SK-N-SH (cell line): ENCODE results near the gene DOK3. TPM values are rescaled to one million over a fixed set of nuclear protein-coding genes. Genes with fewer than 3 reads are reported as not detected.

Experiments used
- CTCF ChIA-PET: fragments of 300-600, 350-600 bp; formaldehyde crosslinking; extraction: SDS; loops from one replicate; lab custom pipeline; 2021; lab: Yijun Ruan, JAX
- POLR2A ChIA-PET: fragments of 350-600 bp; sonication (Branson Sonifier 250); formaldehyde crosslinking; extraction: SDS; loops from one replicate; lab custom pipeline; 2020; ENCODE audit warnings: antibody characterized with exemption, inconsistent platforms; lab: Yijun Ruan, JAX
- DNase-seq: peaks from one replicate; pipeline ENCODE4 v3.0.0; 2012
- H2AFZ ChIP-seq: fragments of 200-600 bp; sonication (generic); 2 replicates; pipeline ENCODE4 v1.8.1; 2016; ENCODE audit warnings: antibody characterized with exemption, mild to moderate bottlenecking, low read depth
- H3F3A ChIP-seq: fragments of 200-600 bp; sonication (generic); replicated peaks from 2 replicates; pipeline ENCODE3; 2016; ENCODE audit warnings: antibody characterized with exemption, mild to moderate bottlenecking; ENCODE audit not compliant: insufficient read depth
- H3K27ac ChIP-seq, 2 experiments: fragments of 200-500 bp in 1 of 2; fragments of 200-600 bp in 1 of 2; sonication (Bioruptor generic) in 1 of 2; sonication (generic), shearing (Covaris generic) in 1 of 2; 2 replicates each; pipeline versions ENCODE4 v1.5.1 to v1.6.1; 2014 to 2016; ENCODE audit warnings: low read depth in 2 of 2, inconsistent platforms in 1 of 2, low read length in 1 of 2, mild to moderate bottlenecking in 1 of 2, mixed read lengths in 1 of 2
- H3K27me3 ChIP-seq: fragments of 200-600 bp; sonication (generic), shearing (Covaris generic); 2 replicates; pipeline ENCODE4 v1.6.1; 2016; ENCODE audit warnings: mixed run types; ENCODE audit not compliant: insufficient read depth
- H3K36me3 ChIP-seq, 2 experiments: fragments of 200-500 bp in 1 of 2; fragments of 200-600 bp in 1 of 2; sonication (Bioruptor generic) in 1 of 2; sonication (generic) in 1 of 2; replicated peaks in 1 of 2; 2 replicates each; pipeline versions ENCODE3 to v1.5.1; 2014 to 2016; ENCODE audit warnings: low read length in 1 of 2, mild to moderate bottlenecking in 1 of 2; ENCODE audit not compliant: insufficient read depth in 2 of 2, control insufficient read depth in 1 of 2
- H3K4me1 ChIP-seq, 2 experiments: fragments of 200-500 bp in 1 of 2; fragments of 200-600 bp in 1 of 2; sonication (Bioruptor generic) in 1 of 2; sonication (generic), shearing (Covaris generic) in 1 of 2; 2 replicates each; pipeline versions ENCODE4 v1.5.1 to v1.6.1; 2014 to 2016; ENCODE audit warnings: low read depth in 1 of 2, low read length in 1 of 2, mixed run types in 1 of 2; ENCODE audit not compliant: insufficient read depth in 2 of 2, control insufficient read depth in 1 of 2
- H3K4me2 ChIP-seq: fragments of 200-600 bp; sonication (generic), shearing (Covaris generic); 2 replicates; pipeline ENCODE4 v1.6.1; 2017; ENCODE audit warnings: mixed run types
- H3K4me3 ChIP-seq, 2 experiments: fragments of 200-500 bp in 1 of 2; fragments of 200-600 bp in 1 of 2; sonication (Bioruptor generic) in 1 of 2; sonication (generic), shearing (Covaris generic) in 1 of 2; 2 replicates each; pipeline versions ENCODE4 v1.5.1 to v1.8.1; 2014 to 2016; ENCODE audit warnings: low read depth in 2 of 2, inconsistent platforms in 1 of 2, low read length in 1 of 2, mild to moderate bottlenecking in 1 of 2, mixed read lengths in 1 of 2, moderate library complexity in 1 of 2
- H3K79me2 ChIP-seq: fragments of 200-600 bp; sonication (generic); 2 replicates; pipeline ENCODE4 v1.8.1; 2017; ENCODE audit warnings: mild to moderate bottlenecking; ENCODE audit not compliant: insufficient read depth
- H3K9ac ChIP-seq: fragments of 200-600 bp; sonication (generic); 2 replicates; pipeline ENCODE4 v1.6.1; 2017; ENCODE audit warnings: mixed run types
- H3K9me2 ChIP-seq: fragments of 200-600 bp; sonication (generic); 2 replicates; pipeline ENCODE4 v1.6.1; 2017; ENCODE audit warnings: mixed run types
- H3K9me3 ChIP-seq: fragments of 200-600 bp; sonication (generic); 2 replicates; pipeline ENCODE4 v1.6.1; 2017; ENCODE audit warnings: mixed run types, mild to moderate bottlenecking, moderate library complexity
- H4K20me1 ChIP-seq: fragments of 200-600 bp; sonication (generic); 2 replicates; pipeline ENCODE4 v1.6.1; 2017; ENCODE audit warnings: mild to moderate bottlenecking, mixed run types; ENCODE audit not compliant: insufficient read depth
- CHD2 ChIP-seq: fragments of 150-350 bp; IDR thresholded peaks from 2 replicates; pipeline ENCODE4 v1.6.1; 2018; ENCODE audit warnings: low read length; ENCODE audit not compliant: partially characterized antibody
- EP300 ChIP-seq, 2 experiments: IDR thresholded peaks; 2 replicates each; pipeline versions ENCODE4 v1.4.0 to v1.6.1; 2012; ENCODE audit warnings: borderline replicate concordance in 1 of 2, low read depth in 1 of 2, low read length in 1 of 2
- FOSL2 ChIP-seq: IDR thresholded peaks from 2 replicates; pipeline ENCODE4 v1.4.0; 2012; ENCODE audit warnings: low read depth, mild to moderate bottlenecking, moderate library complexity, borderline replicate concordance
- FOXJ3 ChIP-seq: sonication (generic); formaldehyde crosslinking; IDR thresholded peaks from 2 replicates; pipeline ENCODE4 v1.5.1; 2020; ENCODE audit warnings: mild to moderate bottlenecking, missing genetic modification reagents
- MXI1 ChIP-seq: IDR thresholded peaks from 2 replicates; pipeline ENCODE4 v1.6.1; 2012; ENCODE audit warnings: mild to moderate bottlenecking, low read depth, low read length, improper control_type of control experiment
- NRF1 ChIP-seq: IDR thresholded peaks from 2 replicates; pipeline ENCODE4 v1.6.1; 2012; ENCODE audit warnings: low read depth, mild to moderate bottlenecking, low read length
- RAD21 ChIP-seq: IDR thresholded peaks from 2 replicates; pipeline ENCODE4 v1.6.1; 2012; ENCODE audit warnings: mild to moderate bottlenecking, low read length
- REST ChIP-seq: IDR thresholded peaks from 2 replicates; pipeline ENCODE4 v1.6.1; 2012; ENCODE audit warnings: mild to moderate bottlenecking, low read depth, low read length, moderate library complexity
- RFX5 ChIP-seq: IDR thresholded peaks from 2 replicates; pipeline ENCODE4 v1.6.1; 2012; ENCODE audit warnings: mild to moderate bottlenecking, improper control_type of control experiment, low read length
- RXRA ChIP-seq: IDR thresholded peaks from 2 replicates; pipeline ENCODE4 v1.4.0; 2012; ENCODE audit warnings: low read depth, mild to moderate bottlenecking, borderline replicate concordance
- SIN3A ChIP-seq: IDR thresholded peaks from 2 replicates; pipeline ENCODE4 v1.6.1; 2012; ENCODE audit warnings: low read depth, mild to moderate bottlenecking, low read length, moderate library complexity, borderline replicate concordance
- TAF1 ChIP-seq: IDR thresholded peaks from 2 replicates; pipeline ENCODE4 v1.6.1; 2012; ENCODE audit warnings: low read depth, mild to moderate bottlenecking, low read length, moderate library complexity, borderline replicate concordance
- TEAD4 ChIP-seq: IDR thresholded peaks from 2 replicates; pipeline ENCODE4 v1.4.0; 2012; ENCODE audit warnings: mild to moderate bottlenecking, borderline replicate concordance; ENCODE audit not compliant: insufficient read depth
- WGBS: methylation state at CpG from one replicate; pipeline ENCODE4 v1.1.6; 2017; ENCODE audit warnings: low lambda C conversion rate; 5-methylcytosine and 5-hydroxymethylcytosine counted together
- polyA plus RNA-seq, 3 experiments: library from polyadenylated mRNA; depleted of rRNA; stranded (reverse); fragments of >200 nt; gene quantifications; 2 replicates each; pipeline ENCODE4 v1.2.3, GENCODE V29; 2012
- TF ChIP-seq, protein P1 (sequence below): IDR thresholded peaks from 2 replicates; pipeline ENCODE4 v1.4.0; 2012; ENCODE audit warnings: low read depth, borderline replicate concordance

The DOK3 gene
- polyA plus RNA-seq, 1 of the 3 experiments (the other 2 are of a cell fraction): 2.2 TPM

DNA sequence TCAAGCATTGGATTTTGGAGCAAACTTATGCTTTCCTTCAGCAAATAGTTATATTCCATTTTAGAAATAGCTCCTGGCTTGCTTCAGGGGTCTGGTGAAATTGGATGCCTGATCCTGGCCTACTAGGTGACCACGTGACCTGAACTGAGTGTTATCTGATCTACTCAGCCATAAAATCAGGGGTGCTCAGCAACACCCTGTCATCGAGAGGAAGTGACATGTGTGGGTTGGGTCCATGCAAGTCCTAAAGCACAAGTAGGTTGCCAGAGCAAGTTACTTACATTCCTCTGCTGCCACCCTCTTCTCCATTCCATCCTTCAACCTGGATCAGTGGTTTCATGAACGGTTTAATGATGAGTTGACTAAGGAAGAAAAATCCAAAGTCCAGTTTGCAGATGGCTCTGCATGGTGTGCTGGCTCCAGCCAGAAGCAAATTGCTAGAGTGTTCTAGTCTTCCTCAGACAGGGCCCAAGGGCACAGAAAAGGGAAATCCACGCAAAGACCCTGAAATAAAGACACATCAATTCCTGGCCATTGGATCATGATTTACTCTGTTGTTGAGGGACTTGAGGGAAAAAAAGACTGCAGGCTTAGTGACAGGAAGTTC, 47.5 kb upstream of the DOK3 start:
- 68% methylated on average over 4 of the region's 4 CpGs for WGBS
- Histone ChIP-seq H3K4me2 (no peak overlapping the region), H2AFZ (no peak overlapping the region), H3K9me2 (no peaks in the 10 kb centered on the region), H3K79me2 (peaks cover 20% of the 10 kb centered on the region), H4K20me1 (peaks cover 17% of the 10 kb centered on the region), H3K27me3 (no peaks in the 10 kb centered on the region), H3K9ac (no peak overlapping the region), H3K4me1 (peaks cover 0 to 16% of the 10 kb centered on the region in 2 experiments; a peak in 2 of 4 replicates), H3K36me3 (peaks cover 1 to 3% of the 10 kb centered on the region in 2 experiments), H3K27ac (no peak overlapping the region), H3F3A (no peaks in the 10 kb centered on the region), H3K4me3 (no peak overlapping the region), H3K9me3 (no peaks in the 10 kb centered on the region)
- no peak for DNase-seq
- POLR2A ChIA-PET: no interaction called here
- CTCF ChIA-PET: interaction anchor here (1.1 kb wide), 1 partner anchor 153 kb away, joined by 3 read pairs; no protein-coding TSS in a partner anchor
- TF ChIP-seq SIN3A: no peak
- TF ChIP-seq, protein P1, sequence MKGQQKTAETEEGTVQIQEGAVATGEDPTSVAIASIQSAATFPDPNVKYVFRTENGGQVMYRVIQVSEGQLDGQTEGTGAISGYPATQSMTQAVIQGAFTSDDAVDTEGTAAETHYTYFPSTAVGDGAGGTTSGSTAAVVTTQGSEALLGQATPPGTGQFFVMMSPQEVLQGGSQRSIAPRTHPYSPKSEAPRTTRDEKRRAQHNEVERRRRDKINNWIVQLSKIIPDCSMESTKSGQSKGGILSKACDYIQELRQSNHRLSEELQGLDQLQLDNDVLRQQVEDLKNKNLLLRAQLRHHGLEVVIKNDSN: peak; percentile 41; the same call in 1 of the 2 replicates
- TF ChIP-seq FOSL2: no peak
- no peak for TF ChIP-seq FOXJ3
- no peak for TF ChIP-seq MXI1

DNA sequence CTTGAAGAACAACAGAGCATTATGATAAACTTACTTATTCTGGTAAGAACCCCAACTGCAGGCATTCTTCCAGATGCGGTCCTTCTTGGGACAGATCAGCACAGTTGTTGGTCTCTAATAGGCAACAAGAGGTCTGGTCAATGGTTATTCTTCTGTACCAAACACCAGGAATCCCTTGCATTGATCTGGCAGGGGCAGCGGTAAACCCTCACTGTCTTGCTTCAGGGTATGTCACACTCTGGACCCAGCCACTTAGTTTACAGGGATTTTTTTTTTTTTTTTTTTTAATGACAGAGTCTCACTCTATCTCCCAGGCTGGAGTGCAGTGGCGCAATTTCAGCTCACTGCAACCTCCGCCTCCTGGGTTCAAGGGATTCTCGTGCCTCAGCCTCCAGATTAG, 46.0 kb upstream of the DOK3 start:
- Histone ChIP-seq H3K4me1 (peaks cover 0 to 16% of the 10 kb centered on the region in 2 experiments; a peak in 2 of 4 replicates), H3K4me3 (no peak overlapping the region), H4K20me1 (peaks cover 32% of the 10 kb centered on the region), H3F3A (no peaks in the 10 kb centered on the region), H3K9ac (no peak overlapping the region), H3K36me3 (peaks cover 8 to 16% of the 10 kb centered on the region in 2 experiments), H2AFZ (no peak overlapping the region), H3K9me3 (no peaks in the 10 kb centered on the region)
- DNase-seq: no peak
- CTCF ChIA-PET: no interaction called here
- POLR2A ChIA-PET: interaction anchor here (0.8 kb wide), 1 partner anchor 74 kb away, joined by 4 read pairs; no protein-coding TSS in a partner anchor
- no peak for TF ChIP-seq NRF1
- no peak for TF ChIP-seq RFX5
- no peak for TF ChIP-seq TAF1
- no peak for TF ChIP-seq EP300 (IDR thresholded peaks at IDR 0.05; ENCODE audit: borderline replicate concordance in 1 of 2, low read depth in 1 of 2, low read length in 1 of 2)
- TF ChIP-seq TEAD4: no peak
- TF ChIP-seq FOSL2: no peak
- TF ChIP-seq RAD21: no peak
- no peak for TF ChIP-seq REST
- TF ChIP-seq CHD2: no peak
- TF ChIP-seq RXRA: no peak
- TF ChIP-seq, all 33 proteins: peak for 0
- no peak overlapping the region for H3K4me2 ChIP-seq
- H3K27ac ChIP-seq: no peak overlapping the region
- 90% methylated on average over 5 of the region's 5 CpGs for WGBS
- H3K79me2 ChIP-seq: peaks cover 35% of the 10 kb centered on the region
- H3K9me2 ChIP-seq: no peaks in the 10 kb centered on the region
- no peaks in the 10 kb centered on the region for H3K27me3 ChIP-seq
